HepG2 (cell line): ENCODE measurements around the gene GNPNAT1. TPM values are rescaled to one million over a fixed set of nuclear protein-coding genes. Genes with fewer than 3 reads are reported as not detected.

Source experiments
- ATAC-seq: fragments of 200-7000 bp; cut with Tn5 transposase; 3 replicates; pipeline ENCODE4 v1.9.1; 2020; ENCODE audit warnings: mild to moderate bottlenecking, moderate library complexity
- BruUV-seq: library from RNA; stranded (reverse); fragments of 400-500 nt; replicated peaks from 2 replicates; lab custom pipeline; 2021; lab: Mats Ljungman, UMichigan
- CTCF ChIA-PET: fragments of 300-600 bp; formaldehyde crosslinking; extraction: SDS; loops from one replicate; lab custom pipeline; 2021; ENCODE audit warnings: low total read pairs, inconsistent platforms, low intra/inter-chr PET ratio; lab: Yijun Ruan, JAX
- POLR2A ChIA-PET: fragments of 350-600 bp; sonication (Branson Sonifier 250); formaldehyde crosslinking; loops from one replicate; lab custom pipeline; 2020; ENCODE audit warnings: antibody characterized with exemption, inconsistent platforms; lab: Yijun Ruan, JAX
- DNase-seq: peaks from one replicate; pipeline ENCODE4 v3.0.0-alpha.2; 2015; ENCODE audit warnings: low spot score
- FAIRE-seq: peaks from 3 replicates; lab custom pipeline; 2011; peaks lifted over from hg19 to GRCh38; lab: Jason Lieb, UNC
- H2AFZ ChIP-seq: one replicate; pipeline ENCODE4 v1.6.1; 2011; ENCODE audit warnings: low read length, inconsistent platforms
- H3K27ac ChIP-seq: fragments of 300-600 bp; 3 replicates; pipeline ENCODE4 v1.8.0; 2011; ENCODE audit warnings: mixed run types, mild to moderate bottlenecking, mixed read lengths, low read length, inconsistent platforms; ENCODE audit not compliant: insufficient read depth; ENCODE audit errors: extremely low read length
- H3K27me3 ChIP-seq, 2 experiments: fragments of 200-600 bp in 1 of 2; 2 replicates in 1 of 2; 3 replicates in 1 of 2; pipeline versions ENCODE4 v1.6.0 to v1.8.0; 2011; ENCODE audit warnings: low read length in 2 of 2, mild to moderate bottlenecking in 2 of 2, moderate library complexity in 2 of 2, inconsistent platforms in 1 of 2; ENCODE audit not compliant: insufficient read depth in 2 of 2, control insufficient read depth in 1 of 2
- H3K36me3 ChIP-seq, 2 experiments: fragments of 200-600 bp in 1 of 2; replicated peaks in 1 of 2; 2 replicates in 1 of 2; 3 replicates in 1 of 2; pipeline versions ENCODE4 v1.5.1 to v1.8.0; 2011; ENCODE audit warnings: low read length in 2 of 2, inconsistent platforms in 1 of 2; ENCODE audit not compliant: insufficient read depth in 2 of 2, control insufficient read depth in 1 of 2
- H3K4me1 ChIP-seq: 2 replicates; pipeline ENCODE4 v1.5.1; 2012; ENCODE audit warnings: low read length, inconsistent platforms; ENCODE audit not compliant: insufficient read depth
- H3K4me2 ChIP-seq: 2 replicates; pipeline ENCODE4 v1.6.0; 2011; ENCODE audit warnings: low read depth, low read length, inconsistent platforms
- H3K4me3 ChIP-seq, 3 experiments: fragments of 200-600 bp in 1 of 3; sonication (generic), shearing (Covaris generic) in 1 of 3; replicated peaks in 1 of 3; 2 replicates each; pipeline ENCODE4 v1.5.1; 2011 to 2016; ENCODE audit warnings: low read length in 3 of 3, inconsistent platforms in 2 of 3, low read depth in 2 of 3, mild to moderate bottlenecking in 2 of 3, control low read depth in 1 of 3, mixed read lengths in 1 of 3; ENCODE audit not compliant: insufficient read depth in 1 of 3
- H3K79me2 ChIP-seq: one replicate; pipeline ENCODE4 v1.6.1; 2011; ENCODE audit warnings: low read length, inconsistent platforms; ENCODE audit not compliant: insufficient read depth
- H3K9ac ChIP-seq: 2 replicates; pipeline ENCODE4 v1.6.0; 2011; ENCODE audit warnings: mild to moderate bottlenecking, low read depth, low read length, inconsistent platforms; ENCODE audit not compliant: insufficient read depth
- H3K9me3 ChIP-seq: 2 replicates; pipeline ENCODE4 v1.5.1; 2012; ENCODE audit warnings: mild to moderate bottlenecking, low read length
- H4K20me1 ChIP-seq: 2 replicates; pipeline ENCODE4 v1.6.0; 2011; ENCODE audit warnings: inconsistent platforms, mild to moderate bottlenecking, low read length, moderate library complexity; ENCODE audit not compliant: insufficient read depth
- ARNT2 ChIP-seq: sonication (generic); formaldehyde crosslinking; IDR thresholded peaks from 2 replicates; pipeline ENCODE4 v1.8.0; 2022; ENCODE audit warnings: mild to moderate bottlenecking, low read depth, missing genetic modification reagents, moderate library complexity
- EED ChIP-seq: sonication (generic); formaldehyde crosslinking; IDR thresholded peaks from 2 replicates; pipeline ENCODE4 v1.5.0; 2020; ENCODE audit warnings: mild to moderate bottlenecking, missing genetic modification reagents
- KDM5A ChIP-seq: fragments of 200-600 bp; sonication (generic); IDR thresholded peaks from 2 replicates; pipeline ENCODE4 v1.7.0; 2018; ENCODE audit warnings: antibody characterized with exemption, mild to moderate bottlenecking, low read length, borderline replicate concordance
- KLF11 ChIP-seq: IDR thresholded peaks from 2 replicates; pipeline ENCODE4 v1.6.1; 2016; ENCODE audit warnings: missing compliant biosample characterization
- PITX1 ChIP-seq: sonication (generic); formaldehyde crosslinking; IDR thresholded peaks from 2 replicates; pipeline ENCODE4 v1.5.1; 2020; ENCODE audit warnings: mild to moderate bottlenecking, missing genetic modification reagents
- RELA ChIP-seq: sonication (generic); formaldehyde crosslinking; IDR thresholded peaks from 2 replicates; pipeline ENCODE4 v1.4.0; 2020; ENCODE audit warnings: missing genetic modification reagents
- SALL1 ChIP-seq: sonication (generic); formaldehyde crosslinking; IDR thresholded peaks from 2 replicates; pipeline ENCODE4 v1.8.0; 2022; ENCODE audit warnings: mild to moderate bottlenecking, missing genetic modification reagents
- SP140L ChIP-seq: sonication (generic); formaldehyde crosslinking; IDR thresholded peaks from 2 replicates; pipeline ENCODE4 v1.4.0; 2020; ENCODE audit warnings: missing genetic modification reagents, borderline replicate concordance
- SRSF4 ChIP-seq: fragments of 200-400 bp; formaldehyde crosslinking; IDR thresholded peaks from one replicate; pipeline ENCODE4 v1.6.1; 2018; ENCODE audit warnings: mild to moderate bottlenecking, low read depth, low read length, moderate library complexity; ENCODE audit not compliant: poor library complexity, severe bottlenecking
- SYNCRIP ChIP-seq: fragments of 200-400 bp; formaldehyde crosslinking; IDR thresholded peaks from 2 replicates; pipeline ENCODE4 v1.6.1; 2018; ENCODE audit warnings: mild to moderate bottlenecking, low read depth, low read length; ENCODE audit not compliant: insufficient read depth
- U2AF1 ChIP-seq: fragments of 200-400 bp; formaldehyde crosslinking; optimal IDR thresholded peaks from 2 replicates; pipeline ENCODE3; 2017; ENCODE audit warnings: mild to moderate bottlenecking, low read depth, low read length
- ZNF431 ChIP-seq: sonication (generic); formaldehyde crosslinking; IDR thresholded peaks from 2 replicates; pipeline ENCODE4 v1.9.0; 2022; ENCODE audit warnings: missing genetic modification reagents, low read depth, mild to moderate bottlenecking, borderline replicate concordance
- ZNF746 ChIP-seq: sonication (generic); formaldehyde crosslinking; IDR thresholded peaks from 2 replicates; pipeline ENCODE4 v1.8.0; 2022; ENCODE audit warnings: mild to moderate bottlenecking, missing genetic modification reagents
- ZNF749 ChIP-seq: sonication (generic); formaldehyde crosslinking; IDR thresholded peaks from 2 replicates; pipeline ENCODE4 v1.8.0; 2022; ENCODE audit warnings: mild to moderate bottlenecking, missing genetic modification reagents, moderate library complexity, borderline replicate concordance
- WGBS: methylation state at CpG from one replicate; pipeline ENCODE4 v1.1.6; 2017; ENCODE audit warnings: low lambda C conversion rate; 5-methylcytosine and 5-hydroxymethylcytosine counted together
- in situ Hi-C: cut with HindIII; loops from 2 replicates; pipeline ENCODE4 v1.10.0; 2017; ENCODE audit warnings: low pct_unique_long_range_greater_than_20kb; ENCODE audit not compliant: extremely low pct_ligation_motif_present
- intact Hi-C: fragments of 100-400 bp; cut with micrococcal nuclease; formaldehyde crosslinking; loops from one replicate; pipeline ENCODE4 v1.10.0; 2022; ENCODE audit not compliant: unreplicated experiment
- polyA plus RNA-seq, 8 experiments: library from polyadenylated mRNA; depleted of rRNA in 3 of 8; stranded (reverse) in 7 of 8; unstranded in 1 of 8; fragments of >200 nt; fragmentation: Illumina TruSeq in 4 of 8; extraction: Trizol in 4 of 8; gene quantifications; 2 replicates each; pipeline versions ENCODE4 v1.2.1 to v1.2.3, GENCODE V29; 2011 to 2016; ENCODE audit warnings: low read depth in 4 of 8, missing spikeins in 1 of 8, mixed read lengths in 1 of 8; ENCODE audit not compliant: insufficient read depth in 1 of 8
- total RNA-seq, 5 experiments: library from RNA; depleted of rRNA; stranded (reverse); fragments of >200 nt; fragmentation: Illumina TruSeq; extraction: Trizol; gene quantifications; 2 replicates each; pipeline ENCODE4 v1.2.3, GENCODE V29; 2016; ENCODE audit warnings: low read depth in 1 of 5
- TF ChIP-seq, protein P1 (sequence below): sonication (generic); formaldehyde crosslinking; IDR thresholded peaks from 2 replicates; pipeline ENCODE4 v1.4.0; 2020; ENCODE audit warnings: missing genetic modification reagents
- TF ChIP-seq, protein P2 (sequence below): IDR thresholded peaks from 2 replicates; pipeline ENCODE4 v1.6.1; 2016; ENCODE audit warnings: low read depth, borderline replicate concordance

The GNPNAT1 gene
- total and polyA plus RNA-seq, 2 of the 13 experiments (the other 11 are each of a cell fraction or from before 2014, with no cell fraction given) = 38.3 to 54.9 TPM

DNA sequence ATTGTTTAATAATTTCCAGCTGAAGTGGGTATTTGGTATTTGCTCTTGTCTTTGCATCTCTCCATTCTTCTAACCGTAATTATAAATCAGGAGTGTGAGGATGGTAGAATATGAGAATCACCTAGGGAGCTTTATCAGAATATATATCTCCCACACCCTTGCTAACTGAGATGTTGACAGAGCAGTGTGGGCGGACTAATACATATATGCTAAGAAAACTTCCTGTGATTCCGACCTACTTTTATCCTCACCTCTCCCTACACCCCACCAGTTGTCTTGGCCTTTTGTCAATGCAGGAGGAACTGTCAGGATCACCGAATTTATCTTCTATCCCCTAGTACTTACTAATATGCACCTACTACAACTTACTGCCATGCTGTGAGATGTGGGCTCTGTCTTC lies 14.7 kb upstream of the GNPNAT1 start:
- TF ChIP-seq, protein P1, sequence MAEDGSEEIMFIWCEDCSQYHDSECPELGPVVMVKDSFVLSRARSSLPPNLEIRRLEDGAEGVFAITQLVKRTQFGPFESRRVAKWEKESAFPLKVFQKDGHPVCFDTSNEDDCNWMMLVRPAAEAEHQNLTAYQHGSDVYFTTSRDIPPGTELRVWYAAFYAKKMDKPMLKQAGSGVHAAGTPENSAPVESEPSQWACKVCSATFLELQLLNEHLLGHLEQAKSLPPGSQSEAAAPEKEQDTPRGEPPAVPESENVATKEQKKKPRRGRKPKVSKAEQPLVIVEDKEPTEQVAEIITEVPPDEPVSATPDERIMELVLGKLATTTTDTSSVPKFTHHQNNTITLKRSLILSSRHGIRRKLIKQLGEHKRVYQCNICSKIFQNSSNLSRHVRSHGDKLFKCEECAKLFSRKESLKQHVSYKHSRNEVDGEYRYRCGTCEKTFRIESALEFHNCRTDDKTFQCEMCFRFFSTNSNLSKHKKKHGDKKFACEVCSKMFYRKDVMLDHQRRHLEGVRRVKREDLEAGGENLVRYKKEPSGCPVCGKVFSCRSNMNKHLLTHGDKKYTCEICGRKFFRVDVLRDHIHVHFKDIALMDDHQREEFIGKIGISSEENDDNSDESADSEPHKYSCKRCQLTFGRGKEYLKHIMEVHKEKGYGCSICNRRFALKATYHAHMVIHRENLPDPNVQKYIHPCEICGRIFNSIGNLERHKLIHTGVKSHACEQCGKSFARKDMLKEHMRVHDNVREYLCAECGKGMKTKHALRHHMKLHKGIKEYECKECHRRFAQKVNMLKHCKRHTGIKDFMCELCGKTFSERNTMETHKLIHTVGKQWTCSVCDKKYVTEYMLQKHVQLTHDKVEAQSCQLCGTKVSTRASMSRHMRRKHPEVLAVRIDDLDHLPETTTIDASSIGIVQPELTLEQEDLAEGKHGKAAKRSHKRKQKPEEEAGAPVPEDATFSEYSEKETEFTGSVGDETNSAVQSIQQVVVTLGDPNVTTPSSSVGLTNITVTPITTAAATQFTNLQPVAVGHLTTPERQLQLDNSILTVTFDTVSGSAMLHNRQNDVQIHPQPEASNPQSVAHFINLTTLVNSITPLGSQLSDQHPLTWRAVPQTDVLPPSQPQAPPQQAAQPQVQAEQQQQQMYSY (CRISPR knock-in tag) = no peak
- no peak for TF ChIP-seq SP140L (CRISPR knock-in tag)
- TF ChIP-seq ARNT2 = no peak
- no peak for TF ChIP-seq ZNF746 (CRISPR knock-in tag)
- no peak for TF ChIP-seq SRSF4
- no peak for TF ChIP-seq SYNCRIP
- no peak for TF ChIP-seq U2AF1
- TF ChIP-seq EED = no peak
- TF ChIP-seq KLF11 (CRISPR knock-in tag) = no peak
- TF ChIP-seq SALL1 (CRISPR knock-in tag) = no peak
- no peak for TF ChIP-seq RELA (CRISPR knock-in tag)
- no peak for TF ChIP-seq PITX1 (CRISPR knock-in tag)
- no peak for TF ChIP-seq ZNF431 (CRISPR knock-in tag)
- no peak for TF ChIP-seq KDM5A
- no peak for TF ChIP-seq ZNF749
- TF ChIP-seq, protein P2, sequence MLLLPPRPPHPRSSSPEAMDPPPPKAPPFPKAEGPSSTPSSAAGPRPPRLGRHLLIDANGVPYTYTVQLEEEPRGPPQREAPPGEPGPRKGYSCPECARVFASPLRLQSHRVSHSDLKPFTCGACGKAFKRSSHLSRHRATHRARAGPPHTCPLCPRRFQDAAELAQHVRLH (CRISPR knock-in tag) = no peak
- Histone ChIP-seq H3K27ac (no peak overlapping the region), H3K9ac (no peak overlapping the region), H3K4me1 (peaks cover 26% of the 10 kb centered on the region), H3K36me3 (no peaks in the 10 kb centered on the region), H2AFZ (no peak overlapping the region), H3K4me2 (no peak overlapping the region), H3K9me3 (no peaks in the 10 kb centered on the region), H4K20me1 (no peaks in the 10 kb centered on the region), H3K79me2 (no peaks in the 10 kb centered on the region), H3K27me3 (no peaks in the 10 kb centered on the region), H3K4me3 (no peak overlapping the region)
- WGBS = 90% methylated on average over 4 of the region's 4 CpGs
- no peak for ATAC-seq
- no peak for DNase-seq
- BruUV-seq = no TSS peak
- in situ Hi-C loops (no loop called here), intact Hi-C loops (no loop called here)
- no peak for FAIRE-seq
- CTCF ChIA-PET = no interaction called here
- POLR2A ChIA-PET = no interaction called here
